ENCODE data around the gene RAB14.
A peak's percentile ranks its signal among the peaks of the same experiment; 100 is the strongest.

The RAB14 gene

DNA sequence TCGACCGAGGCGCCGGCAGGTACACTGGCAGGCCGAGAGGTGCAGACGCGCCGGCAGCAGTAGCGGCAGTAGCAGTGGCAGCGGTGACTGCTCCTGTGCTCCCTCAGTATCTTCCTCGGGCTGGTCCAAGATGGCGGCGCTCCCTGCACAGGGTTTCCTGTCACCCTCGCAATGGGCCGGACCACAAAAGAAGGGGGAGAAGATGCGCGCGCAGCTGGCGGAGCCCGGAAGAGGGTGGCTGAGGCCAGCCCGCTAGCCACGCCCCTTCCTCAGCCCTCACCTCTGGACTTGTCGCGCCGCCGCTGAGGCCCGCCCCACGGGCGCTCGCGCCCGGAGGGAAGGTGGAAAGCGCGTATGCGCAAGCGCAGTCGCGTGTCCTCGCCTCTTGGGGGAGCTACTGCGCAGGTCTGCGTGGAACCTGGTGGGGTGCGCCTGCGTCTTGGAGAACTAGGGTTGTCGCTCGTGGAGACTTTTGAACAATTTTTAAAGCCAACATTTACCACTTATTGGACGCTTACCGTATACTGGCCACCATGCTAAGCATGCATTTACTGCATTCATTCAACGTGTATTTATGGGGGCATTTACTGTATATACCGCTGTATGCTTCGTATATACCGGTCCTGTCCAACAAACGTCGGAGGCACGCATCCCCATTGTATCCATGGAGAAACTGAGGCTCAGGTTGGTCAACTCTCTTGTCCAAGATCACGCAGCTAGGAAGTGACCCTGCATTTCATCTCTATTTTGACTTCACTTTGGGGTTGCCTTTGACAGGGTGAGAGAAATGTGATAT is at the start of gene RAB14:
RAB14 (minus strand) TSS at position 132 of the 796 bp plus-strand sequence. CDS start 8,457 bp downstream, outside the sequence.
- DNase-seq: peak; percentile 92

DNA sequence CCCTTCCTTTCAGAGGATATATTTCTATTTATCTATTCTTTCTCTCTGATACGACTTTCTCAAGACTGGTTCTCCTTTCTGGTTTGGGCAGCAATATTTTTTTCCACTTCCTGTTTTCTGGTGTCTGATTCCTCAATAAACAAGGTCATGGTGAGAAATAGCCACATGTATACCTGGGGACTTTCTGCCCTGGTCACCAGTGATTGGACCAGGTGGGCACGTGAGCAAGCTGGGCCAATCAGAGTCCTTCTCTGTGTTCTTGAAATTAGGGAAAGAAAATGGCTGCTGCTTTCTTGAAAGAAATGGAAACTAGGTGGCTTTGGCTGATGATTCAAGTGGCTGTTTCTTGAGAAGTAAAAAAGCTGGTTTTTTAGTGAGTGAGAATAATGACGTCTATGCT is 47.9 kb upstream of the RAB14 start:
- no peak for DNase-seq

DNA sequence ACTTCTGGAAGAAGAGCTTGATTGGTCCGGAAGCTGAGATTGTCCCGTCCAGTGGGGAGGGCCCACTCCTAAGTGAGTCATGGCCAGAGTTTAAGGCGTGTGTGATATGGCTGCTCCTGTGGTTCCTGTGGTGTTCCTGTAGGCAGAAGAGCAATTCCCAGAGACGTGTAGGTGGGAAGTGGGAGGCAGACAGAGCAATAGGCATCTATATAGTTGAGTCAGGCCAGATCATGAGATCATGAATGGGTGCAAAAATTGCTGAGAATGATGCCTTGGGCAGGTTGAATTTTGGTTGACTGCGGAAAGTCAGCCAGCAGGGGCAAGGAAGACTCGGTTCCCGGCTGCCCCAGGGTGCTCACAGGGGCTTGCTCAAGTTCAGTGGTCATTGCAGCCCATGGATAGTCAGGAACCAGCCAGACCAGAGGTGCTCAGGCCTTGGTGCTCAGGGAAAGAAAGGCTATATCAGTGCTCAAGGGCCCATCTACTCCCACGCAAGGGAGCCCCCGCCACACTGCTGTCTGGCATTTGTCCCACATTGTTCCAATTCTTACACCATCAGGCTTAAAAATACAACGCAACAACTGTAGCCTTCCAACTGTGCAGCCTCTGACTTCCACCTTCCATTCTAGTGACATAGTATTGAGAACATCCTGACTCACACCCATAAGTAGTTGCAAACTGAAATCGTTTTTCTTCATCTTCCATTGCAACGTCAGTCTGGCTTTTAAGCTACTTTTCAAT is 45.3 kb upstream of the RAB14 start:
- DNase-seq: no peak

DNA sequence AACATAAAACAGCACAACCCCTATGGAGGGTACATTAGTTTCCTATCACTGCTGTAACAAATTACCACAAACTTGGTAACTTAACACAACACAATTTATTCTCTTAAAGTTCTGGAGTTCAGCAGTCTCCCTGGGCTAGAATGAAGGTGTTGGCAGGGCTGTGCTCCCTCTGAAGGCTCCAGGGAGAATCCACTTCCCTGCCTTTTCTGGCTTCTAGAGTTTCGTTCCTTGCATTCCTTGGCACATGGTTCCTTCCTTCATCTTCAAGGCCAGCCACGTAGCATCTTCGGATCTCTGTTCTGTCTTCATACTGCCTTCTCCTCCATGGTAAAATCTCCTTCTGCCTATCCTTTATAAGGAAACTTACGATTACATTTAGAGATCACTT is 41.3 kb upstream of the RAB14 start:
- no peak for DNase-seq

DNA sequence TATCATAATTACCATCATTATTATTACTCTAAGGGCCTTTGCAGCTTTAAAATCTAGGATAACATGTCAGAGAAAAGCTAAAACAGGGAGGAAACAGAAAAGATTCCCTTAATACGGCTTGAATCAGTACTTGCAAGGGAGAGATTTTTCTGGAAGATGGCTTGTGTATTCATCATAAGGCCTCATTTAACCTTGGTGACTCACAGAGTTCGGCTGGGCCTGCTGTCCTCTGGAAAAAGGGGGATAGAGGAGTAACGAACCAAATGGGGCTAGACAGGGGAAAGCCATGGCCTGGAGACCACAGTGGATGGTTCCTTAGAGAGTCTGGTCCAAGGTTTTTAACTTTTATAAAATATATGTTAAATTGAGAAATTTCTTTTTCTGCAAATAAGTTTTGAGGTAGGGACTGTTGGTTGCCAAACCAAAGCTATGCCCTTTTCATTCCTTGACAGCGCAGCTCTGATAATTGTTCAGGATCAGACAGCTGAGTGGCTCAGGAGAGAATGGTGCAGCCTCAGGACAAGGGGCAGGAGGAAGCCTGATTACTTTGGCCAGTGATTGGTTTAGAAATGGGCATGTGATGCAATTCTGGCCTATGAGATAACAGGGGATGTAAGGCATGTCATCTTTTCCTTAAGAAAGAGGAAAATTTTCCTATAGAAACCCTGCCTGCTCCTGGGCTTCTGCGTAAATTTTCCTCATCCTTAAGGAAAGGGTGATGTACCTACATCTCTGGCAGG is 40.7 kb upstream of the RAB14 start:
- DNase-seq: no peak

- no peak for DNase-seq
Measured at GRCh38 chr9:121240472-121241135, 38.9 kb upstream of the RAB14 start.

DNA sequence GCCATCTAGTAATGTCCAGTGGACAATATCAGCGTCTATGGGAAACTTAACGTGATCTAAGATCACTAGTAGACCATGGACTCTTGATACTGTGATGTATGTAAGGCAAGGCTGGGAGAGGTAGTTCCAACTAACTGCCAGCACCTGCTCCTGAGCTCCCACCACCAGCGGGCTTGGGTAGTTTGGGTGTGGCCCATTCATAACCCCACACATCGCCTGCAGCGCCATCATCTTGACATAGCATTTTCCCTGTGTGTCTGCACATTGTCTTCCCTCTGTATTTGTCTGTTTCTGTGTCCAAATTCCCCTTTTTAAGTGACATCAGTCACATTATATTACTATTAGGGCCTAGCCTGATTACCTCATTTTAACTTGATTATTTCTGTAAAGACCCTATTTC is 38.2 kb upstream of the RAB14 start:
- DNase-seq: no peak

- no peak for DNase-seq
Measured at GRCh38 chr9:121239071-121239470, 37.4 kb upstream of the RAB14 start.

- no peak for DNase-seq
Measured at GRCh38 chr9:121237916-121238315, 36.2 kb upstream of the RAB14 start.

DNA sequence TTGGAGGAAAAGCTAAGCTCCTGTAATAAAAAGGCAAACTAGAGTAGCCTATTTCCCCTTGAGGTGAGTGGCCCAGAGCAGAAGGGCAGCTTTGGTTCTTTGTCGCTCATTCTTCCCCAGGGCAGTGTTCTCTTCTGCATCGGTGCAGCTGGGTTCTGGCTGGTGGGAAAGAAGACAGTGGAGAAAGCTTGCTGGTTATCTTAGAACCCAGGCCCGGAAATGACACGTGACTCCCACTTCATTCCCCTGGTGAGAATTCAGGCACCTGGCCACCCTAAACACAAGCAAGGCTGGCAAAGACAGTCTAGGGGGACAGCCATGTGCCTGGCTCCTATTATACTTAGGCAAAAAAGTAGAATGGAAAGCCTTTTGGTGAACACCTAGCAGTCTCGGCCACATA is 33.8 kb upstream of the RAB14 start:
- DNase-seq: no peak

- no peak for DNase-seq
Measured at GRCh38 chr9:121234832-121235161, 33.1 kb upstream of the RAB14 start.

- DNase-seq: no peak
Measured at GRCh38 chr9:121233906-121234831, 32.5 kb upstream of the RAB14 start.

DNA sequence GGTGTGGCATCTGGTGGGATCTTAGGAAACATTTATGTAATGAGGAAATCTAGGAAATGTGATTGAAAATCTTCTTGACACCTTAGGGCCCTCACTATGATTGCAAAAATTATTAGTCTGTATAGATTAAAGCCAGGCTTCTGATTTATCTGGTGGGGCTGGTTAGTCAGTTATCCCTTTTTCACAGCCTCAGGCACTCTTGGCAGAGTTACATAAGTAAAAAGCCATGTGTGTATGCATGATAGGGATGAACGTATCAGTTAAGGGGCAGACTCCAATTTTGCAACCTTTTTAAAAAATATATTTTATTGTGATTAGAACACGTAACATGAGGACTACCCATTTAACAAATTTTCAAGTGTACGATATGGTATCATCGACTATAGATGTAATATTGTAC is 30.6 kb upstream of the RAB14 start:
- DNase-seq: no peak

DNA sequence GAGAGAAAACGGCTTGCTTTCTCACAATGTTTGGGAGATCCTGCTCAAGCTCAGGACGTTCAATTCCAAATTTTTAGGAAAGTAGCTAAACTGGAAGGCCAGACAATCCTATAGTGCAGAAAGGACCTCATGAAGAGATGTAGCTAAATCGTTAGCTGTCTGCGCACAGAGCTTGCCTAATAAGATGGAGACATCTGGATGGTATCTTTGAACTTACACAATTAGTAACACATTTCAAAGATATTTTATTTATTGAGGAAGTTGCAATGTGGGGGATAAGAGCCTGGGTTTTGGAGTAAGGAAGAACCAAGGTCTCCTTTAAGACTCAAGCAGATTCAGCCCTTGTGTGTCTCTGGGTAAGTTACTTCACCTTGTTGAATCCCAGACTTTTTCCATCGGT is 28.6 kb upstream of the RAB14 start:
- no peak for DNase-seq

DNA sequence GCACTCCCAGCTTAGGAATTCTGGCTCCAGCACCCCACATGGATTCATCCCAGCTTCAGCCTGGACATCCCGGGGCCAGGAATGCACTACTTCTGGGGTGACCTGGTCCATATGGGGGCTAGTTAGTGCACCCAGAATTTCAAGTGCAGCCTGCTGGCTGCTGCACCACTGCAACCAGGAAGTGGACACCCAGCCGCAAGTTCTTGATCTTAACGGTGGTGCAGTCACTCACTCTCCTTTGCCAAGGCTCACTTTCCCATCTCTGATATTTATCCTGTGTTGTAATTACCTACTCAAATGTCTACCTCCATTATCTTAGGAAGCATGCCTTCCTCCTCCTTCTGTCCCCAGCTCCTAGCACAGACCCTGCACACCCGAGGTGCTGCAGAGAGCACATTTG is 26.2 kb upstream of the RAB14 start:
- DNase-seq: no peak

- DNase-seq: no peak
Measured at GRCh38 chr9:121226175-121226574, 24.5 kb upstream of the RAB14 start.

DNA sequence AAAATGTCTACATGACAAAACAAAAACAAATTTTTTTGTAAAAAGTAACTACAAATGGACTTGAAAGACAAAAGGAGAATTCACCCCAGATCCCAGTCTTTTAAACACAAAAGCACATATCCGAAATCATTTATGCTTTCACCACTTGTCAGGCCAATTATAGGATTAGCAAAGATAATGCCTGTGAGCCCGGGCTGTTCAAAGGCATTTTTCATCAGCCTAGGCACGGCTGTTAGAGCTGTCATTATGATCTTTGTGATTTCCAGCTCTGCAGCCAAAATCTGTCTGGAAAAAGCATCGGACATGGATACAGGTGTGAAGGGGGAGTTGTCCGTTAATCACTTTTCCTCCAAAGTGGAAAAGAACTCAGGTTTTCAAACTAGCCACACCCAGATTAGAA is 23.6 kb upstream of the RAB14 start:
- DNase-seq: no peak

- DNase-seq: no peak
Measured at GRCh38 chr9:121222524-121223171, 21.0 kb upstream of the RAB14 start.

DNA sequence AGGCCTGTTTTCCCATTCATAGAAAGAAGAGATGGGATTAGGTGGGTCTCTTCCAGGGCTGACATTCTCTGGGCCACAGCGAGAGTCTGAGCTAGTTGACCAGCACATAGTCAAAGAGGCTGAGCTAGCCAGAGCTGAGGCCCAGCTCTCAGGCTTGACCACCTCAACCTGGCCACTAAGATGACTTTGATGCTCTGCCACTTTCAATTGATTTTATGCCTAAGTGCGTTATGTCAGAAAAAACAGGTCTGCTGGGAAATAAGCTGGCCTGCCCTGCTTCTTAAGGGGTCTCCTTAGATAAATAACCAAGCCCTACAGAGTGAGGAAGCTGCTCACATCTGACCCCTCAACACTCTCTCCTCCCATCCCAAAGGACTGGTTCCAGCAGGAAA is 20.0 kb upstream of the RAB14 start:
- no peak for DNase-seq

- DNase-seq: no peak
Measured at GRCh38 chr9:121220996-121221663, 19.5 kb upstream of the RAB14 start.

DNA sequence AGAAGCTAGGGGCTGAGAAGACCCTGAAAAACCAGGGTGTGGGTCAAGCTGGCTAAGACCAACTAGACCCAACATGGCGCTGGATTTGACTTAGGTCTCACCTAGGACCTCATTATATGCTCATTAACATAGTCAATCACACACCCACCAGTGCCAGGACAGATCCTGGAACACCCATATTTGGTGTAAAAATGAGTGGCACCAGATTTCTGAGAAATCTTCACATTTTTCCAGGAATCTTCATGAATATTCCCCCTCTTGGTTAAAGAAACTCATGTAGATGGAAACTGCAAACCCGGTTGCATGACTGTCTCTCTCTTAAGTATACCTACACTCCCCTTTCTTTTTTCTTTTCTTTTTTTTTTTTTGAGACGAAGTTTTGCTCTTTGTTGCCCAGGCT is 17.9 kb upstream of the RAB14 start:
- no peak for DNase-seq

Data from NCI-H526 treated with DMSO at 0.1 percent for 48 hours (cell line).